ENCODE measurements around the gene CORO6. TPM values are rescaled to one million over a fixed set of nuclear protein-coding genes. Genes with fewer than 3 reads are reported as not detected.

Gene CORO6
- total RNA-seq, 1 experiment from 2014 or later: 9.7 TPM

DNA sequence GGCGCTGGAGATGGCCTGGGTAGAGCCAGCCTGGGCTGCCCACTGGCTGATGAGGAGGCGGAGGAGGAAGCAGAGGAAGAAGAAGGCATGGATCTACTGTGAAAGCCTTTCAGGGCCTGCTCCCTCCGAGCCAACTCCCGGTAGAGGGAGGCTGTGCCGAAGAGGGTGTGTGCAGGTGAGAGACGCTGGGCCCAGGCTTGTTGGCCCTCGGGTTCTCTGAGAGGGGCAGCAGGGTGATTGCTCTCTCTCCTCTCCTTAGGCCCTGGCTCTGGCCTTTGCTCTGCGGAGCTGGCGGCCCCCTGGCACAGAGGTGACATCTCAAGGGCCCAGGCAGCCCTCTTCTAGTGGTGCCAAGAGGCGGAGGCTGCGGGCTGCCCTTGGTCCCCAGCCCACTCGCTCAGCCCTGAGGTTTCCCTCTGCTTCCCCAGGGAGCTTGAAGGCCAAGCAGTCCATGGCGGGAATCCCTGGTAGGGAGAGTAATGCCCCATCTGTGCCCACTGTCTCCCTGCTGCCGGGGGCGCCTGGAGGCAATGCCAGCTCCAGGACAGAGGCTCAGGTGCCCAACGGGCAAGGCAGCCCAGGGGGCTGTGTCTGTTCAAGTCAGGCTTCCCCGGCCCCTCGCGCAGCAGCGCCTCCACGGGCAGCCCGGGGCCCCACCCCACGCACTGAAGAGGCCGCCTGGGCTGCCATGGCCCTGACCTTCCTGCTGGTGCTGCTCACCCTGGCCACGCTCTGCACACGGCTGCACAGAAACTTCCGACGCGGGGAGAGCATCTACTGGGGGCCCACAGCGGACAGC, 50.6 kb downstream of the CORO6 start:
- DNase-seq (ENCODE audit: low read depth, low spot score): no peak
- in situ Hi-C loops (cut with HindIII; ENCODE audit: low pct_unique_long_range_greater_than_20kb, low sequenced_read_pairs): no loop called here
- POLR2A ChIA-PET: interaction anchor here (0.5 kb wide), 1 partner anchor 98 kb away, joined by 3 read pairs; no protein-coding TSS in a partner anchor
- Histone ChIP-seq H3K27me3 (ENCODE audit: control insufficient read depth, insufficient read depth, low read length) (no peaks in the 10 kb centered on the region), H3K4me3 (ENCODE audit: low read depth in 2 of 2, low read length in 2 of 2) (no peak overlapping the region), H3K9me3 (ENCODE audit: control insufficient read depth, insufficient read depth, low read depth, low read length) (no peaks in the 10 kb centered on the region), H3K4me1 (ENCODE audit: control insufficient read depth, insufficient read depth, low read length) (peaks cover 7% of the 10 kb centered on the region), H3K36me3 (ENCODE audit: control insufficient read depth, insufficient read depth, low read length) (no peaks in the 10 kb centered on the region), H3K27ac (ENCODE audit: low read length) (no peak overlapping the region)
- ATAC-seq: no peak
- TF ChIP-seq, protein P1, sequence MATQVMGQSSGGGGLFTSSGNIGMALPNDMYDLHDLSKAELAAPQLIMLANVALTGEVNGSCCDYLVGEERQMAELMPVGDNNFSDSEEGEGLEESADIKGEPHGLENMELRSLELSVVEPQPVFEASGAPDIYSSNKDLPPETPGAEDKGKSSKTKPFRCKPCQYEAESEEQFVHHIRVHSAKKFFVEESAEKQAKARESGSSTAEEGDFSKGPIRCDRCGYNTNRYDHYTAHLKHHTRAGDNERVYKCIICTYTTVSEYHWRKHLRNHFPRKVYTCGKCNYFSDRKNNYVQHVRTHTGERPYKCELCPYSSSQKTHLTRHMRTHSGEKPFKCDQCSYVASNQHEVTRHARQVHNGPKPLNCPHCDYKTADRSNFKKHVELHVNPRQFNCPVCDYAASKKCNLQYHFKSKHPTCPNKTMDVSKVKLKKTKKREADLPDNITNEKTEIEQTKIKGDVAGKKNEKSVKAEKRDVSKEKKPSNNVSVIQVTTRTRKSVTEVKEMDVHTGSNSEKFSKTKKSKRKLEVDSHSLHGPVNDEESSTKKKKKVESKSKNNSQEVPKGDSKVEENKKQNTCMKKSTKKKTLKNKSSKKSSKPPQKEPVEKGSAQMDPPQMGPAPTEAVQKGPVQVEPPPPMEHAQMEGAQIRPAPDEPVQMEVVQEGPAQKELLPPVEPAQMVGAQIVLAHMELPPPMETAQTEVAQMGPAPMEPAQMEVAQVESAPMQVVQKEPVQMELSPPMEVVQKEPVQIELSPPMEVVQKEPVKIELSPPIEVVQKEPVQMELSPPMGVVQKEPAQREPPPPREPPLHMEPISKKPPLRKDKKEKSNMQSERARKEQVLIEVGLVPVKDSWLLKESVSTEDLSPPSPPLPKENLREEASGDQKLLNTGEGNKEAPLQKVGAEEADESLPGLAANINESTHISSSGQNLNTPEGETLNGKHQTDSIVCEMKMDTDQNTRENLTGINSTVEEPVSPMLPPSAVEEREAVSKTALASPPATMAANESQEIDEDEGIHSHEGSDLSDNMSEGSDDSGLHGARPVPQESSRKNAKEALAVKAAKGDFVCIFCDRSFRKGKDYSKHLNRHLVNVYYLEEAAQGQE (IDR thresholded peaks at IDR 0.05; ENCODE audit: insufficient read depth in 1 of 2, low read depth in 2 of 2, low read length in 1 of 2): no peak
- TF ChIP-seq TCF7L2 (IDR thresholded peaks at IDR 0.05; ENCODE audit: low read depth, low read length) (no peak), SIN3A (IDR thresholded peaks at IDR 0.05; ENCODE audit: borderline replicate concordance, insufficient read depth, low read depth, low read length) (no peak), POLR2AphosphoS5 (IDR thresholded peaks at IDR 0.05; ENCODE audit: low read depth, low read length) (no peak)
- TF ChIP-seq, protein P2, sequence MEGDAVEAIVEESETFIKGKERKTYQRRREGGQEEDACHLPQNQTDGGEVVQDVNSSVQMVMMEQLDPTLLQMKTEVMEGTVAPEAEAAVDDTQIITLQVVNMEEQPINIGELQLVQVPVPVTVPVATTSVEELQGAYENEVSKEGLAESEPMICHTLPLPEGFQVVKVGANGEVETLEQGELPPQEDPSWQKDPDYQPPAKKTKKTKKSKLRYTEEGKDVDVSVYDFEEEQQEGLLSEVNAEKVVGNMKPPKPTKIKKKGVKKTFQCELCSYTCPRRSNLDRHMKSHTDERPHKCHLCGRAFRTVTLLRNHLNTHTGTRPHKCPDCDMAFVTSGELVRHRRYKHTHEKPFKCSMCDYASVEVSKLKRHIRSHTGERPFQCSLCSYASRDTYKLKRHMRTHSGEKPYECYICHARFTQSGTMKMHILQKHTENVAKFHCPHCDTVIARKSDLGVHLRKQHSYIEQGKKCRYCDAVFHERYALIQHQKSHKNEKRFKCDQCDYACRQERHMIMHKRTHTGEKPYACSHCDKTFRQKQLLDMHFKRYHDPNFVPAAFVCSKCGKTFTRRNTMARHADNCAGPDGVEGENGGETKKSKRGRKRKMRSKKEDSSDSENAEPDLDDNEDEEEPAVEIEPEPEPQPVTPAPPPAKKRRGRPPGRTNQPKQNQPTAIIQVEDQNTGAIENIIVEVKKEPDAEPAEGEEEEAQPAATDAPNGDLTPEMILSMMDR (IDR thresholded peaks at IDR 0.05): no peak
- CTCF ChIA-PET: interaction anchor here (1.8 kb wide), 1 partner anchor 46 kb away, joined by 9 read pairs; no protein-coding TSS in a partner anchor
- BruUV-seq (replicated peaks): no TSS peak
- intact Hi-C loops (cut with micrococcal nuclease; ENCODE audit: unreplicated experiment): no loop called here

DNA sequence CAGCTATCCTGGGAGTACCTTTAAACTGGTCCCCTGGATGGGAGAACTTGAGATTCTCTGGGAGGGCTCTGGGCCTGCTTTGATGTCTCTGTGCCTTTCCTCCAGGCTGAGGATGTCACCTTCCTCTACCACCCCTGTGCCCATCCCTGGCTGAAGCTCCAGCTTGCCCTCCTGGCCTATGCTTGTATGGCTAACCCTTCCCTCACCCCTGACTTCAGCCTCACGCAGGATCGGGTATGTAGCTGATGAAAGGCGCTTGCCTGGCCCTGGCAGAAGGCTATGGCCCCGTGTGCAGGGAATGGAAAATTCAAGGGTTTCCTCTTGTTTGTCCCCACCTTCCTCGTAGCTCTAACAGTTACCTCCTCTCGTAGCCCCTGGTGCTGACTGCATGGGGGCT, 51.2 kb downstream of the CORO6 start:
- in situ Hi-C loops (cut with HindIII; ENCODE audit: low pct_unique_long_range_greater_than_20kb, low sequenced_read_pairs) (no loop called here), intact Hi-C loops (cut with micrococcal nuclease; ENCODE audit: unreplicated experiment) (no loop called here)
- H3K36me3 ChIP-seq (ENCODE audit: control insufficient read depth, insufficient read depth, low read length): no peaks in the 10 kb centered on the region
- no peak for ATAC-seq
- ChIA-PET CTCF (no interaction called here), POLR2A (interaction anchor here (0.5 kb wide), 1 partner anchor 98 kb away, joined by 3 read pairs; no protein-coding TSS in a partner anchor)
- H3K9me3 ChIP-seq (ENCODE audit: control insufficient read depth, insufficient read depth, low read depth, low read length): no peaks in the 10 kb centered on the region
- BruUV-seq (replicated peaks): no TSS peak
- no peak for DNase-seq (ENCODE audit: low read depth, low spot score)
- H3K4me1 ChIP-seq (ENCODE audit: control insufficient read depth, insufficient read depth, low read length): peaks cover 7% of the 10 kb centered on the region
- no peak for TF ChIP-seq TCF7L2 (IDR thresholded peaks at IDR 0.05; ENCODE audit: low read depth, low read length)
- TF ChIP-seq, protein P1 (IDR thresholded peaks at IDR 0.05; ENCODE audit: insufficient read depth in 1 of 2, low read depth in 2 of 2, low read length in 1 of 2): no peak
- no peak for TF ChIP-seq POLR2AphosphoS5 (IDR thresholded peaks at IDR 0.05; ENCODE audit: low read depth, low read length)
- TF ChIP-seq, protein P2 (IDR thresholded peaks at IDR 0.05): no peak
- no peak for TF ChIP-seq SIN3A (IDR thresholded peaks at IDR 0.05; ENCODE audit: borderline replicate concordance, insufficient read depth, low read depth, low read length)
- H3K27ac ChIP-seq (ENCODE audit: low read length): no peak overlapping the region
- H3K4me3 ChIP-seq (ENCODE audit: low read depth in 2 of 2, low read length in 2 of 2): no peak overlapping the region
- no peaks in the 10 kb centered on the region for H3K27me3 ChIP-seq (ENCODE audit: control insufficient read depth, insufficient read depth, low read length)

All from Panc1 (cell line).